GM19324 (cell line): Measurements from ENCODE around the gene XAB2.
"Not testable (repeated sequence)": the region's sequence is repeated elsewhere in the genome, so short reads cannot be mapped to it uniquely, and the experiment has no call there.

Experiments used
- ATAC-seq: cut with Tn5 transposase; IDR thresholded peaks from one replicate; pipeline ENCODE4 v1.9.1; 2021; ENCODE audit warnings: mild to moderate bottlenecking, moderate library complexity; ENCODE audit not compliant: unreplicated experiment, low FRiP score

Gene XAB2

DNA sequence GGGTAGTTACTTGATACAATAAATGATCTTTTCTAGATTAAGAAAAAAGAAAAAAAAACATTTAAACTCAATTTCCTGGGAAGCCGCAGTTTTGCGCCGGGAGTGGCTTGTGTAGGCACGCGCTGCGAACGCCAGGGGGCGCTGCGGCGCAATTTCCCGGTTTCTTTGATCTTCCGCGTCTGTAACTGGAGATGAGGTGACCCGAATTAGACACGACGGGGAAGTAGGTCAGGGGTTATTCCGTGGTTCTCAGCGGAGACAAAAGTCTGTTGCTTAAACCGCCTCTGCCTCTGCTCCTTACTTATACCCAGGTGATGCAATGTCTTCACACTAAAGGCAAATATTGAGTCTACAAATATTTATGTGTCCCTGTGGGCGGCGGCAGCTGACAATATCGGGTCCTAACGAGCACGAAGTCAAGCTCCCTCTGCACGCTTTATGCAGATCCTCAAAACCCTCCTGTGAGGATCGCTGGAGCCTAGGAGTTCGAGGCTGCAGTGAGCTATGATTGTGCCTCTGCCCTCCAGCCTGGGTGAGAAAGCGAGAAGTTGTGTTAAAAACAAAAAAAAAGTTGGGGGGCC, 22.8 kb upstream of the XAB2 start:
- ATAC-seq, result peak; percentile 56

DNA sequence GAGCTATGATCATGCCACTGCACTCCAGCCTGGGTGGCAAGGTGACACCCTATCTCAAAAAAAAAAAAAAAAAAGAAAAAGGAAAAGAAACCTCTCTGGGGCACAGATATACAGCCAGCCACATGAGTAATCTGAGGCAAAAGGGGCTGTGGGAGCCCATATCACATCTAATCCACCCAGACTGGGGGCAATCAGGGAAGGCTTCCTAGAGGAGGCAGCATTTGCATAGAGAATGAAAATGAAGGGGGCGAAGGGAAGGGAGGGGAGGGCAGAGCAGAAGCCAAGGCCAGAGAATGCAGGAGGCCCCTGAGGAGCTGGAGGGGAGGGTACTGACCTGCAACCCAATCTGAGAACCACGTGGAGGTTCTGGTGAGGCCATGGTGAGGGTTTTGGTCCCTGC, 20.8 kb upstream of the XAB2 start:
- ATAC-seq, result no peak

DNA sequence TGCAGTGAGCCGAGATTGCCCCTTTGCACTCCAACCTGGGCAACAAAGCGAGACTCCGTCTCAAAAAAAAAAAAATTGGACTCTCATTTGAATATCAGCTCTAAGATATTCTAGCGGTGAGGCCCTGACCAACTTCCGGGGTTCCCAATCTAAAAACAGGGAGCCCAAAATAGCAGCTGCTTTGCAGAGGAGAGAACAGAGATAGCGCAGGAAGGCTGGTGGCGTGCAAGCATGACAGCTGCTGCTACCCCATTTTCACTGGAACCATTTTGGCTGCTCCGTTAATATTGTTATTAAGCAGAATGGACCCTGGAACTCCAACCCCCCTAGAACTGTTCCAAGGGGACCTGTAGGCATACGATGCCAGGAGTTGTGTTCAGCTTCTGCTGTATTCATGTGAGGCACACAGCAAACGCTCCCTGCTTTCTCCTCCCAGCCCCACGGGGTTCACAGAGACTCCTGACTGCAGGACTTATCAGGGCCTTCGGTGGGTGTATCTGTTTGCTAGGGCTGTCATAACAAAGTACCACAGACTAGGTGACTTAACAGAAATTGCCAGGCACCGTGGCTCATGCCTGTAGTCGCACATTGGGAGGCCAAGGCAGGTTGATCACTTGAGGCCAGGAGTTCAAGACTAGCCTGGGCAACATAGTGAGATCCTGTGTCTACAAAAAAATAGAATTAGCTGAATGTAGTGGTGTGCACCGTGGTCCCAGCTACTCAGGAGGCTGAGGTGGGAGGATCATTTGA, 19.1 kb upstream of the XAB2 start:
- ATAC-seq, result no peak

DNA sequence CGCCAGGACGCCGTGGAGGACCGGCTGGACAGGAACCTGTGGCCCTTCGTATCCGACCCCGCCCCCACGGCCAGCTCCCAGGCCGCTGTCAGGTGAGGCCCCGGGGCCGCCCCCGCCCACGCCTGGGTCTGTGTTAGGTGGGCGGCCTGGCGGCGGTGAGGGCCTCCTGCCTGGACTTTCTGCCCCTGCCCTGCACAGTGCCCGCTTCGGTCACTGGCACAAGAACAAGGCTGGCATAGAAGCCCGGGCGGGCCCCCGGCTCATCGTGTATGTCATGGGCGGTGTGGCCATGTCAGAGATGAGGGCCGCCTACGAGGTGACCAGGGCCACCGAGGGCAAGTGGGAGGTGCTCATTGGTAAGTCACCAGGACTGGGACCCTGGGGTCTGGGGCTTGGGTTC, 17.8 kb upstream of the XAB2 start:
- no peak for ATAC-seq

DNA sequence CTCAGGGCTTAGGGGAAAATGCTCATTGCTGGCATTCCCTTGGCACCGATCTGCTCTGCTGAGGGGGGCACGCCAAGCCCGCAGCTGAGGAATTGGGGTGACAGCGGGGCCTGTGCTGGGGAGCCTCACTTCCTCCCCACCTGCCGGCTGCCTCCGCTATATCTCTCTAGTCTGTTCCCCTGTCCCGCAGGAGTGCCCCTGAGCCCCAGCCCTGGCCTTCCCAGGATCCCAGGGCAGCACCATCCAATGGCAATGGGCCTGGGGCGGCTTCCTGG, 17.0 kb upstream of the XAB2 start:
- no peak for ATAC-seq

DNA sequence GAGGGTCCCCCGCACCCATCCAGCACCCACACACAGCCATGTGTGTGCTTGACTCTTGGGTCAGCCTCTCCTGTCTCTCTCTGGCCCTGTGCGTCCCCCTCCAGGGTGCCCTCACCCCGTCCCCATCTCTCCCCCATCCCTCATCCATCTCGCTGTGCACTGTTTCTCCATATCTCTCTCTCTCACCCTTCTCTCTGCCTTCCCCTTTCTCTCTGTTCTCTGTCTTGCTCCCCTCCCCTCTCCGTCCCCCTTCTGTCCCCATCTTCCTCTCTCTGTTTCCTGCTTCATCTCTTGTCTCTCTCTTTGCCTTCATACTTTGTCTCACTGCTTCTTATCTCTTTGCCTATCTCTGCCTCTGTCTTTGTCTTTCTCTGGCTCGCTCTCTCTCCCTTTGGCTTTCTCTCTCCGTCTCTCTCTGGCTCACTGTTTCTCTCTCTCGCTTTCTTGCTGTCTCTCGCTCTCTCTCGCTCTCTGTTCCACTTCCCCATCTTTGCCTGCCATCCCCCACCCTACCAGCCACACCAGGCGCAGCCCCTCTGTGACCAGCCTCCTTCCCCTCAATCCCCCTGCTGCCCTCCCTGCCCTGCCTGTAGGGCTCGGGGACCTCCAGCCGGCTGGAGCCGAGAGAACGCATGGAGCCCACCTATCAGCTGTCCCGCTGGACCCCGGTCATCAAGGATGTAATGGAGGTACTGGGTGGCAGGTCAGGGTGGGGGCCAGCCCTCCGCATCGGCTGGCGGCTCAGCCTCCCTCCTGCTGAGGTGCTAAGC, 16.5 kb upstream of the XAB2 start:
- no peak for ATAC-seq

DNA sequence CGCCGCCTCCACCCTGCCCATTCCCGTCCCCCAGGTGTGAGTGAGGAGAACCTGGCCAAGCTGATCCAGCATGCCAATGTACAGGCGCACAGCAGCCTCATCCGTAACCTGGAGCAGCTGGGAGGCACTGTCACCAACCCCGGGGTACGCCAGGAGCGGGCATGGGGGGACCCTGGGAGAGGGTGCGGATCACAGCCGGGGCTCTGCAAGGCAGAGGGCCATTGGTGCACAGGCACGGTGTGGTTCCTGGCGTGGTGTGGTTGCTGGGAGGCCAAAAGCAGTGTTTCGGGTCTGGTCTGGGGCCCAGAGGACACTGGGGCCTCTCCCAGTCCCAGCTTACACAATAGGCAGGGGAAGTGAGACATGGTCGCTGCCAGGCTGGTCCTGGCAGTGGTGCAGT, 15.8 kb upstream of the XAB2 start:
- ATAC-seq, result no peak

DNA sequence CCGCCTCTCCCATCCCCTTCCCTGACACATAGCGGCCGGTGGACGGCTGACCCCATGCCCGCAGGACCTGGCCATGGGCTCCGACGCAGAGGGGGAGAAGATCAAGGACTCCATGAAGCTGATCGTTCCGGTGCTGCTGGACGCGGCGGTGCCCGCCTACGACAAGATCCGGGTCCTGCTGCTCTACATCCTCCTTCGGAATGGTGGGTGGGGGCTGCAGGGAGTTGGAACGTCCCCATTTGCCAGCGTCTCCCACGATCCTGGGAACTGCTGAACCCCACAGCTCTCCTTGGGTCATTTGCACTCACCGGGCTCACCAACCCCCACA, 15.2 kb upstream of the XAB2 start:
- no peak for ATAC-seq

DNA sequence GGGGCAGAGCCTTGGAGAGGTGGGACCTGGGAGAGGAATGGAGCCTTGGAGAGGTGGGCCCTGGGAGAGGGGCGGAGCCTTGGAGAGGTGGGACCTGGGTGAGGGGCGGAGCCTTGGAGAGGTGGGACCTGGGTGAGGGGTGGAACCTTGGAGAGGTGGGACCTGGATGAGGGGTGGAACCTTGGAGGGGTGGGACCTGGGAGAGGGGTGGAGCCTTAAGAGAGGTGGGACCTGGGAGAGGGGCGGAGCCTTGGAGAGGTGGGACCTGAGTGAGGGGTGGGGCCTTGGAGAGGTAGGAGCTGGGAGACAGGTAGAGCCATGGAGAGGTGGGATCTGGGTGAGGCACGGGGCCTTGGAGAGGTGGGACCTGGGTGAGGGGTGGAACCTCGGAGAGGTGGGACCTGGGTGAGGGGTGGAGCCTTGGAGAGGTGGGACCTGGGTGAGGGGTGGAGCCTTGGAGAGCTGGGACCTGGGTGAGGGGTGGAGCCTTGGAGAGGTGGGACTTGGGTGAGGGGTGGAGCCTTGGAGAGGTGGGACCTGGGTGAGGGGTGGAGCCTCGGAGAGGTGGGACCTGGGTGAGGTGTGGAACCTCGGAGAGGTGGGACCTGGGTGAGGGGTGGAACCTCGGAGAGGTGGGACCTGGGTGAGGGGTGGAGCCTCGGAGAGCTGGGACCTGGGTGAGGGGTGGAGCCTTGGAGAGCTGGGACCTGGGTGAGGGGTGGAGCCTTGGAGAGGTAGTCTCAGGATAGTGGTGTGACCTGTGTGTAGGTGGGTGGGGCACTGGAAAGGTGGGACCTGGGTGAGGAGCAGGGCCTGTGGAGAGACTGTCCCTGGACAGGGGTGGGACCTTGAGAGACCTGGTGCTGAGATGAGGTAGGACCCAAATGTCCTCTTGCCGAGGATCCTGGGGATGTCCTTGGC, 14.5 kb upstream of the XAB2 start:
- ATAC-seq, result not testable (repeated sequence)

DNA sequence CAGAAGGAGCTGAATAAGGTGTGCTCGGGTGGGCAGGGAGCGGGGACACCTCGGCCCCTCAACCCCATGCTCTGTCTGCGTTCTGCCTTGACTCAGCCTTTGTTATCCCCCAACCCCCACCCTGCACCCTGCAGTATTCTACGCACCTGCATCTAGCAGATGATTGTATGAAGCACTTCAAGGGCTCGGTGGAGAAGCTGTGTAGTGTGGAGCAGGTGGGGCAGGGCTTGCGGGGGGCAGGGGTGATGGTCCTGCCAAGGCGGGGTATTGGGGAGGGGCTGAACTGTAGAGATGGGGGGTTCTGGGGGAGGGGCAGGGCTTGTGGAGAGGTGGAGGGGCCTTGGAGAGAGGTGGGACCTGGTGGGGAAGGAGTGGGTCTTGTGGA, 13.7 kb upstream of the XAB2 start:
- ATAC-seq, result no peak

DNA sequence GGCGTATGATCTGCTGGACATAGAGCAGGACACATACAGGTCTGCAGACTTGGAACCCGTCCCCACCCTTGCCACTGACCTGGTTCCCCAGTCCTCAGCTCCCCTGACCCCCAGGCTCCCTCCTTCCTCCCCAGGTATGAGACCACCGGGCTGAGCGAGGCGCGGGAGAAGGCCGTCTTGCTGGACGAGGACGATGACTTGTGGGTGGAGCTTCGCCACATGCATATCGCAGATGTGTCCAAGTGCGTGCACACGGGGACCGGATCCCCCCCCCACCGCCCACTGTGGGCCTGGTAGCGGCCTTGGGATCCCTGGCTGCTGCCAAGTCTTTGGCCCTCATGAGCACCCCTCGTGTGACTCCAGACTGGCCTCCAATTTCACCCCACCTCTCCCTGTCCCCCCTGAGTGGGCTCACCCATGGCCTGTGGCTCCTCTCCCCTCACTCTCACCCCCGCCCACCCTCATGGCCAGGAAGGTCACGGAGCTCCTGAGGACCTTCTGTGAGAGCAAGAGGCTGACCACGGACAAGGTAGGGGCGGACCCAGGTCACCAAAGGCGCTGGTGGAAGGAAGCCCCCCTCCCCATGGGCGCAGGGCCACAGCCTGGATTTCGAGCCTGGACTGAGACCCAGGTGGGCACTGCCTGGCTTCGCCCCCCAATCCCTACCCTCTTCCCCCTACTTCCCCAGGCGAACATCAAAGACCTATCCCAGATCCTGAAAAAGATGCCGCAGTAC, 13.1 kb upstream of the XAB2 start:
- ATAC-seq, result no peak

DNA sequence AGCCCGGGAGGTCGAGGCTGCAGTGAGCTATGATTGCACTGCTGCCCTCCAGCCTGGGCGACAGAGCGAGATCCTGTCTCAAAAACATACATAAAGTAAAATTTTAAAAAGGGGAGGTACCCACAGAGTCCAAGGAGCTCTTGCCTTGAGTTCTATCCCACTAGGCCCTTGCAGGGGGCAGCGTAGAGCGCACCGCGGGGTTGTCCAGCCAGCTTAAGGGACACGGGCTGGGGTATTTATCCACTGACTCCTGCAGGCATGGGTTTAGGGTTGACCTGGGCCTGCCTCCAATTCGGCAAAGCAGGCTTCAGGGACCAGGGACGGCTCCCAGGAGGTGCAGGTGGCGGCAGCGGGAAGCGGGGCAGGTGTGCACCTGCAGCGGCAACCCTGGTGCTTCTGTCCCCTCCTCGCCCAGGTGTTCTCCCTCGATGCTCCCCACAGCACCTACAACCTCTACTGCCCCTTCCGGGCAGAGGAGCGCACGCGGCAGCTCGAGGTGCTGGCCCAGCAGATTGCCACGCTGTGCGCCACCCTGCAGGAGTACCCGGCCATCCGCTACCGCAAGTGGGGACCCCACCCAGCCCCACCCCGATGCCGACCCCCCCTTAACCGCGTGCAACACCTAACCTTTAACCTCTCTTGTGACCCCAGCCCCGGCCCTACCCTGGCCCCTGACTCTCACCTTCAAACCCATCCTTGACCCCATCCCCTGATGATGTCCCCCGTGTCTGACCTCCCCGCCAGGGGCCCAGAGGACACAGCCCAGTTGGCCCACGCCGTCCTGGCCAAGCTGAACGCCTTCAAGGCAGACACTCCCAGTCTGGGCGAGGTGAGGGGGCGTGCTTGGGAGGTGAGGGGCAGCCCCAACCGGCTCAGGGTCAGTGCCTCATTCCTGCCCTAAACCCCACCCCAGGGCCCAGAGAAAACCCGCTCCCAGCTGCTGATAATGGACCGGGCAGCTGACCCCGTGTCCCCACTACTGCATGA, 12.2 kb upstream of the XAB2 start:
- no peak for ATAC-seq

DNA sequence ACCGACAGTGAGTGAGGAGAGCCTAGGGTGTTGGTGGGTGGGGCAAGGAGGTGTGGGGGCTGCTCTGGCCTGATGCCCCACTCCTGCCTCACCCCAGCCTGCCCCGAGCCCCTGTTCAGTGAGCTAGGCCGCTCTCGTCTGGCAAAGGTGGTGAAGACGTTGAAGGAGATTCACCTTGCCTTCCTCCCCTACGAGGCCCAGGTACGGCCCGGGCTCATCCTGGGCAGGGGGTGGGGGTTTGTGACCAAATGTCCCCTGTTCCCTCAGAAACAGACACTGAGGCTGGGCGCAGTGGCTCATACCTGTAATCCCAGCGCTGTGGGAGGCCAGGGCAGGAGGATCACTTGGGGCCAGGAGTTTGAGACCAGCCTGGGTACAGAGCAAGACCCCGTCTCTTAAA, 11.5 kb upstream of the XAB2 start:
- no peak for ATAC-seq

DNA sequence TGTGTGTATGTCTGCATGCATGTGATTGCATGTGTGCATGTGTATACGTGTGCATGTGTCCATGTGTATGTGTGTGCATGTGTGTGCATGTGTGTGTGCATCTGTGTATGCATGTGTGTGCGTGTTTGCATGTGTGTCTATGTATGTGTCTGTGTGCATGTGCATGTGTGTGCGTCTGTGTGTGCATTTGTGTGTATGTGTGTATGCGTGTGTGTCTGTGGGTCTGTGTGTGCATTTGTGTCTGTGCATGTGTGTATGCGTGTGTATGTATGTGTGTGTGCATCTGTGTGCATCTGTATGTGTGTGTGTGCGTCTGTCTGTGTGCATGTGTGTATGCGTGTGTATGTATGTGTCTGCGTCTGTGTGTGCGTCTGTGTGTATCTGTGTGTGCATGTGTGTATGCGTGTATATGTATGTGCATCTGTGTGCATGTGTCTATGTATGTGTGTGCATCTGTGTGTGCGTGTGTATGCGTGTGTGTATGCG, 10.6 kb upstream of the XAB2 start:
- no peak for ATAC-seq

DNA sequence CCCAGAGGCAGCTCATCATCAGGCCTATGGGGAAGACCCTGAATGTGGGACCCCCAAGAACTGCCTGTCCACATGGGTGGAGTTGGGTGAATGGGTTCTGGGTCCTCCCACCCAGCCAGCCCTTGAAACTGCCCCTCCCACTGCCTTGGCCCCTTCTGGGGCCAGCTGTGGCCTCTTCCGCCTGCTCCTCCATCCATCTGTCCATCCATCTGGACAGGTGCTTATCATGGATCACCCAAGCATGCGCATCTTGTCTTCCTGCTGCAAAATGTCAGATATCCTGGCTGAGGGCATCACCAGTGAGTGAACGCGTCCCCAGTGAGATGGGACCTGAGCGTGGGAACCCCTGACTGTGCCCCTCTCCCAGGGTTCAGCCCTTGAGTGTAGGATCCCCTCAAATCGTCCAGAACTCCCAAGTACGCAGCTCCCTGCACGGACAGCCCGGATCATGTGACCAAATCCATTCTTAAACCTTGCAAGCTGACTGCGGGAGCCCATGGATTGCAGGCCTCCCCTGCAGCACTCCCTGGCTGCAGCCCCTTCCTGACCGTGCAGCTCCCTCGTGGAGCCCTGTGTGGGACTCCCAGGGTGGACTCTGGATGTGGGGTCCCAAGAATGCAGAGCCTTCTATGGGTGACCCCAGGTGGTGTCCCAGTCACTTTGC, 9.6 kb upstream of the XAB2 start:
- no peak for ATAC-seq

DNA sequence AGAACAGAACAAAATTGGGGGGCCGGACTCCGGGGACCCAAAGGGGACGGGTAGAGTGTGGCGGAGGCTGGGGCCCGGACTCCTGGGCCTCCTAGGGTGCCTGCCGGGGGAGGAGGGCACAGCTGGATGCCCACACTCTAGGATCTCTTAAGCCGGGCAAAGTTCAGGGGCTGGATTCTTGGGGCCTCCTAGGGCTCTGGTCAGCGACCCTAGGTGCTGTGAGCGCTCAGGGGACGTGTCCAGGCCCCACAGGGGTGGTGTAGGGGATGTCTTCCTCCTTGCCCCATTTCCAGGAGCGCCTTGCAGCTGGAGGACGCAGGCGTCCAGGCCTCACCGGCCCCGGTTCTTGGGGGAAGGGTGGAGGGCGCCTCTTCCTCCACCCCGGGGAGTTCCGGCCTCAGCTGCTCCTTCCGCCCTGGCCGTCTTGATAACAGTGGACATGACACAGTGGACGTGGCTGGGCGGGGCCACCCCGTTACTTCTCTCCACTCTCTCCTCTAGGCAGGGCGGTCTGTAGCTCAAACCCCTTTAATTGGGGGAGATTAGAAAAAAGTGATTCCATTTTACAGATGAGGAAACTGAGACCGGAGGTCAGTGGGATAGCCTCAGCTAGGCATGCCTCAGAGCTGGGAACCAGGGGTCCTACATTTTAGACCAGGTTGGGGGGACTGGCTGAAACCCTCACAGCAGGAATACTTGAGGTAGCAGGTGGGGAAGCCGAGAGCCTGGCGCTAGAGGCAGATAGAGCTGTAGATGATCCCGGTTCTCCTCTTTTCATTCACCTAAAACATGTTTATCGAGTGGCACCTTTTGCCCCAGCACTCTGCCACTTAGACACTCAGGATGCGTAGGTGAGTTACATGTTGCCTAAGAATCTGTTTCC, 8.3 kb upstream of the XAB2 start:
- peak; percentile 16 for ATAC-seq

DNA sequence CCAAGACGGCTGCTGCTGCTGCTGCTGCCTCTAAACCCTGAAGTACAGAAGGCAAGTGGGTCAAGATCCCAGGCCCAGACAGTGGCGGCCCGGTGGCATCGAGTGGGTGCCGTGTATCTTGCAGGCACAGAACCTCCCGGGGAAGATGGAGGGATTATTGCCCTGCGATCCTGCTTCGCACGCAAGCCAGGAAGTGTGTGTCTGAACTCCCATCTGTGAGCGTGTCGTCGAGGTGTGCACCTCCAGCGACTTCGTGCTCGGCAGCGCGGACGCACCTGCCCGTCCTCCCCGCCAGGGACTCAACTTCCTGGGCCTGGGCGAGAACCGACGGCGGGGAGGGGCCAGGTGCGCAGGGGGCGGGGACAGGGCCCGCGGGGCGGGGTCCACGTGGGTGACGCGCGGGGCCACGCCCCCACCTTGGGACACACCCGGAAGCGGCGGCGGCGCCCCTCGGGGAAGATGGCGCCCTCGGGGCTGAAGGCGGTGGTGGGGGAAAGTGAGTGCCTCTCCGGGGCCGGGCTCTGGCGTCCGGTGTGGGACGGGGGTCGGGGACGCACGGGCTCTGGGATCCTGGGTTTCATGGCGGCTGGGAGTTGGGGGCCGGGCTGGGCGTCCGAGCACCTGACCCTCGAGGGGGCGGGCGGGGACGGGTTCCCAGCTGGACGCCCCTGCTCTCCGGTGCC, 7.5 kb upstream of the XAB2 start, which contains the start of gene STXBP2:
TSS of gene STXBP2 (plus strand) at position 420 of the 683 bp plus-strand sequence. CDS start at position 460, 40 bp downstream.
- peak; percentile 80 for ATAC-seq
